Anterior cingulate cortex (tissue), 58 donors: Measurements from ENCODE around the gene VAC14.

ENCODE experiments used
- DNase-seq, 58 donors: peaks; one replicate each; lab custom pipeline; 2025; lab: John Stamatoyannopoulos, UW

VAC14 gene

DNA sequence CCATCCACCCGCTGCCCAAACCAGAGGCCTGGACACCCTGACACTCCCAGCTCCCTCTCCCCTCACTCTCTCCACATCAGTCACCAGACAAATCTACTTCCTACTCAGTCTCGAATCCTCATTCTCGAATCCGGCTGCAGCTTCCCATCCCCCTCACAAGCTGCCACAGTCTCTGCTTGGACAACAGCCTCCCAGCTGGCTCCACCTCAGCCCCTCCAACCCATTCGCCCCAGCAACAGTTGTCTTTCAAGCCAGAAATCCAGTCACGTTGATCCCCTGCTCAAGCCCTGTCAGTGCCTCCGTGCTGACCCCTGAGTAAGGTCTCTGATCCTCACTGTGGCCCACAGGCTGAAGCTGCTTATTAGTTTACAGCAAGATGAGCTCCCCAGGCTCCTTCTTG lies 70.9 kb downstream of the VAC14 start:
- peak in 42 of 58 donors; percentile 12 to 68 (median 41) for DNase-seq

DNA sequence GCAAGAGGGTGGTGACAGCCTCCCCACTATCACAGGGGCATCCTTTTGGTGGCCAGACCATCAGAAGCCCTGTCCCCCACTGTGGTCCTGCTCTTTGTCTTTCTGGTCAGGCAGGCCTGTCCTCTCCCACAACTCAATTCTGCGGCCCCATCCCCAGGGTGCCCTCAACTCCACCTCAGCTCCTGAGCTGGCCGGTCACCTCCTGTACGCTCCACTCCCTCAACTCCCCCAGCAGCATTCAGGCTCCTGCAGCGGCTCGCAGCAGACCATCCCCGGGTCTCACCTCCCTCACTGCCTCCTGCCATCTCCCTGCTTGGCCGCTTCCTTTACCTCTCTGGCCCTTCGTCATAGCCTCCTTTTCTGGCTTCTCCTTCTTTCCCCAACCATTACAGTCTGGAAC lies 71.7 kb downstream of the VAC14 start:
- no peak for DNase-seq

DNA sequence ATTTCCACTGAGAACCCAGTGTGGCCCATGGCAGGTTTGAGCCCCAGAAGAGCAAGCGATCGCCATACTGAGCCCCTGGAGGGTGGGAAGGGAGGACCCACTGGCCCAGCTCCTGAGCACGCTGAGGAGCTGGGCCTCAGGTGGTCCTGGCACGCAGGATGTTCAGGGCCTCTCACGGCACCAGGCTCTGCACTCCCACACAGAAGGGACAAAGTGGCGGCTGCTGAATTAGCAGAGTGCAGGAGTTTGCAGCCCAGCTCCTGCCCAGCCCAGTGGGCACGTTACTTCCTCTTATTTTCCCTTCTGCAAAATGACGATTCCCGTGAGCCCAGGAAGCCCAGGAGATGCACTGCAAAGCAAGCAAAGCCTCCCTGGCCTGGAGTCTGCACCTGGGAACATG lies 72.8 kb downstream of the VAC14 start:
- DNase-seq: no peak

DNA sequence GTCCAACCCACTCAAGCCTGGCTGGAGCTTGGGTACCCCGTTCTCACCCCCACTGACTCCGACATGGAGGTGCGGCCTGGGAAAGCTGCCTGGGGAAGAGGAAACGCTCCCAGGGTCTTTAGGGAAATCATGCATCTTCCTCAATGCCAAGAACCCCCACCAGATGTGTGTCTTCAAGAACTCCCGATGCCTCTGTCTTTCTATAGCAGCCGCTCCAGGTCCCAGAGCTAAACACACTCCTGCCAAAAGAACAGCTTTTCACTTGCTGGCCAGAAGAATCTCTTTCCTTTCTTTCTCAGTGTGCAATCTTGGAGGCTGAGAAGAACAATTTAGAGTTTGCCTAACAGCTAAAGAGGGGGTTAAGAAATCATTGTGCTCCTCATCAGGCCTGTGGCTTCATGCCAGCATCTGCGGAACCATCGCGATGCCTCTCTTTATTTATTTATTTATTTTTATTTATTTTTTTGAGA lies 74.0 kb downstream of the VAC14 start:
- DNase-seq: peak in 1 of 58 donors; percentile 10

DNA sequence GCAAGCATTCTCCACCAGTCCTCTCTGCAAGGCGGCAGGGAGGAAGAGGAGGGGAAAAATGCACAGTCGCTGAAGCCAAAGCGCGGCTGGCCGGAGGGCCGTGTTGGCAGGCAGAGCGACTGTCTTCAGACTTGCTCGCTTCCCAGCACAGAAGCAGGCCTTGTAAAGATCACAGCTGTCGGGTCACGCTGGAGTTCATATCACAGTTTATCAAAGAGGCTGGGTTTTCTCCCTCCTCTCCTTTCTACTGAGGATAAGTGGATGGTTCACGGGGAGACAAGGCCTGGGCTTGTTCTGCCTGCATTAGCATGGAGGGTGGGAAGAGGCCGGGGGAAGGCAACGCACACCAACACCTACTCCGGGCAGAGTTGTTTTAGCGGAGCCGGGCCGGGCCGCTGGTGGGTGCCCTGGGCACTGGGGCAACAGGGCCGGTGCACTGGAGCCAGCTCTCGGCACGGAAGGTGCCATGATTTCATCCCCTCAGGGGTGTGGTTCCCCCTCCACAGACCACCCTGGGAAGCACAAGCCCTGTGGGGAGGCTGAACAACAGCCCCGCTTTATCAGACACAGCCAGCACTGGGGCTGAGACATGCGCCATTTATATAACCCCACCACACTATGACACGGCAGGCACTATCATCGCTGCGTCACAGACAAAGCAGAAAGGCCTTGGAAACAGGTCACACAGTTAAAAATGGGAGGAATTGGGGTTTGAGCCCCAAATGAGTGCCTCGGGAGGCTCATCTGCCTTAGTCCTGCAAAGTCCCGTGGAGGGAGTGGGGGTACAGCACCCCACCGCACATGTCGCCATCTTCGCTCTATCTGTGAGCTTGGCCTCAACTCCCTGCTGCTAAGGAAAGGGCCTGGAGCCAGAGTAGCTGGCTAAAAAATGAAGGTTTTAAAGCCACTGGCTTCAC lies 74.8 kb downstream of the VAC14 start:
- peak in 53 of 58 donors; percentile 28 to 94 (median 81) for DNase-seq

DNA sequence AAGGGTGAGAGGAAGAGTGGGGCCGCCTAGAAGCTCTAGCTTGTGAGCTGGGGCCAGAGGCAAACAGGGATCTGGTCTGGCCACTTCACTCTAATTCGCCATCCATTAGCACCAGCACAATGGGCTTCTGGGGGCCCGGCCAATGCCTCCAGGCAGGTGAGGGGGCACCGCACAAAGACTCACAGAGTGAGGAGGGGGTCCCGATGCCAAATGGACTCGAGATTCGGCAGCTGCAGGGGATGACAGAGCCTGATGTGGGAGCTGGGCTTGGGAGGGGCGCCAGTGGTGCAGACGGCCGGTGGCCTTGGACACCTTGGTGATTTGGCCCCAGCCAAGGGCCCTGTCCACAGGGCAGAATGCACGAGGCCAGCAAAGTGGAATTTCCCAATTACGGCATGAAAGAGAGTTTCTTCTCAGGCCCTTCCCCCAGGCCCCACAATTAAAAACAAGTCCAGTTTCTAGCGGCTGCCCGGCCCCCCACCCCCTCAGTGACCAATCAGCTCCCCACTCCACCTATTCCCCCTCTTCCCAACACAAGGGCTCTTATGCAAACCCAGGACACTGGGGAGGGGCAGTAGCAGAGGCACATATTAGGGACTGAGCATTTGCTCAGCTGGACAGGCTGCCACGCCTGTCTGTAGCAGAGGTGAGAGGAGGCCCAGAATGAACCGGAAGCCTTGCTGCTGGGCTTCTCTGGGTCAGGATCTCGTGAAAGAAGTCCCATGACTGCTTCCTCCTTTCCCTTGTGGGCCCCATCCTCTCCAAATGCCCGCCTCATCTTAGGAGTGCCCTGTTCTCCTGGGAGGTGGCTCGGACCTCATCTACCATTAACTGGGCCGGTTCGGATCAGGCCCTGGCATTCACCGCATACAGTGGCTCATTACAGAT lies 75.7 kb downstream of the VAC14 start:
- peak in 45 of 58 donors; percentile 13 to 88 (median 71) for DNase-seq

DNA sequence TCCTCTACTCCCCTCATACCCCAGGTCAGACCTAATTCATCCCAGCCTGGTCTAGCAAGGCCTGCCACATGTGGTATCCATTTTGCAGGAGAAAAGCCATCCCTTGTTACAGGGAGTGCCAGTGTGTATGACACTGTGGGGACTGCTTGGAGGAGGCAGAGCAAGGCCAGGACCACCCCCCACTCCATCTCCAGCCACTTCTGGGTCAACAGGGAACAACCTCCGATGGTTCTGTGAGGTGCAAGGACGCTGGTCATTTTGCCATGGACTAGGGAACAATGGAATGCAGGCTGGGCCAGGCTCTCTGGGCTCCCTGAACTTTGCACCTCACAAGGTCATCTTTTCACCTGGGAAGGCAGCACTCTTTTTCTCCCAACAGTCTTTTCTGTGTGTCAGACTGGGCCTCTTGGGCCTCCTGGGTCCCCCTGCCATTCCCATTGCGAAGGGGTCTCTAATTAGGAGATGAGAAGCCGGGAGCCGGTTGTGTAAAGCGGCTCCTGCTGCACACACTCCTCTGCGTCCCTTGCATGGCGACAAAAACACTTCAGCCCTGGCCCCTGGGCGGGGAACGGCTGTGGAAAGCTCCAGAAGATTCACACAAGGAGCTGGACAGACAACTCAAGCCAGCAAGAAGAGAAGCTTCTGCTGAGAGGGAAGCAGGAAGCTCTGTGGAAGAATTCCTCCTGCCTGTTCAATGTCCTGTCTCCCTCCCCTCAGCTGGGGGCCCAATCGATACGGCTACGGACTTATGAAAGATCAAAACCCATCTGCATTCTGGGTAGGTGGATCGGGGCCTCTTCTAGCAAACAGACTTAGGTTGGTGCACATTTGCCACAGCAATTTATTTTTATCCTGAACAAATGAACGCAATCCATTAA lies 76.6 kb downstream of the VAC14 start:
- no peak for DNase-seq

DNA sequence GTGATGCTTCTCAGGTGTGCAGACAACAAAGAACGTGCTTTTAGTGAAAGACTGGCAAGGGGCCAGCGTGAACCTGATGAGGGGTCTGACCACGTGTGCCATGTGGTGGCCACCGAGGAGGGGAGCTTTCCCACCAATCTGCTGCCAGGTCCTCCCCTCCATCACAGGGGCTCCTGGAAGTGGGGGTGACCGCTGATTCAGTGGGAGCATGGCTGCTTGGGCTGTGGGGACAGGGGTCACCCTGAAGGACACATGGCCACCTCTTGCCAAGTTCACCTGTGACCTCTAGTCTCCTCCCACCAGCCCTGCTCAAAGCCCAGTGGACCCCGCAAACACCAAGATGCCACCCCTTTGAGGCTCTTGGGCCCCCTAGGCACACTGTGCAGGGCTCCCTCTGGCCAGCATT lies 77.2 kb downstream of the VAC14 start:
- no peak for DNase-seq

DNA sequence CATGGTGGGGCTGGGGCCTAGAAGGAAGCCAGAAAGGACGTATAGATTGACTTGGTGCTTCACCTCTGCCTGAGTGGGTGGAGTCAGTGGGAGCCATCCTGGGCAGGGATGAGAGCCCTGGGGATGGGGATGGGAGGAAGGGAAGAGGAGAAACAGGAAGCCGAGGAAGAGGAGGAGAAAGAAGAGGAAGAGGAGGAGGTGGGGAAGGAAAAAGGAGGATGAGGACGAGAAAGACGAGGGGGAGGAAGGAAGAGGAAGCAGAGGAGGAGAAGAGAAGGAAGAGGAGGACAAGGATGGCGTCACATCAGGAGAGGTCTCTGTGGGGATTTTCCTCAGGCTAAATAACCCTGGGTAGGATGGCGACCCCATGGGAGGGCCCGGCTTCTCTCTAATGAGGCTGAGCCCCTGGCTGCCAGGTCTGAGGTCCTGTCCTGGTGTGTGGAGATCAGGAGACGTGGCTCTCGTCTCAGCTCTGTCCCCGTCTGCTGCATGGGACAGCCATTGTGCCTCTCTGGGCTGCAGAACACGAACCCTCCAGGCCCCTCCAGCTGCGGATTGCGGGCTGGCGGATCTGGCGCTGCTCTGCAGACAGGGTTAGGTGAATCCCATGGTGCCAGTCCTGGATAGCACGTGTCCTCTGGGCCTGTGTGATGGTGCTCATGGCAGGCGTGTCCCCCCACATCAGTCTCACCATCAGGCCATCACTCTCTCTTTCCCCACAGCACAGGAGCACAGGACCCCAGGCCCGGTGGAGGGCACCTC lies 79.6 kb downstream of the VAC14 start:
- no peak for DNase-seq

DNA sequence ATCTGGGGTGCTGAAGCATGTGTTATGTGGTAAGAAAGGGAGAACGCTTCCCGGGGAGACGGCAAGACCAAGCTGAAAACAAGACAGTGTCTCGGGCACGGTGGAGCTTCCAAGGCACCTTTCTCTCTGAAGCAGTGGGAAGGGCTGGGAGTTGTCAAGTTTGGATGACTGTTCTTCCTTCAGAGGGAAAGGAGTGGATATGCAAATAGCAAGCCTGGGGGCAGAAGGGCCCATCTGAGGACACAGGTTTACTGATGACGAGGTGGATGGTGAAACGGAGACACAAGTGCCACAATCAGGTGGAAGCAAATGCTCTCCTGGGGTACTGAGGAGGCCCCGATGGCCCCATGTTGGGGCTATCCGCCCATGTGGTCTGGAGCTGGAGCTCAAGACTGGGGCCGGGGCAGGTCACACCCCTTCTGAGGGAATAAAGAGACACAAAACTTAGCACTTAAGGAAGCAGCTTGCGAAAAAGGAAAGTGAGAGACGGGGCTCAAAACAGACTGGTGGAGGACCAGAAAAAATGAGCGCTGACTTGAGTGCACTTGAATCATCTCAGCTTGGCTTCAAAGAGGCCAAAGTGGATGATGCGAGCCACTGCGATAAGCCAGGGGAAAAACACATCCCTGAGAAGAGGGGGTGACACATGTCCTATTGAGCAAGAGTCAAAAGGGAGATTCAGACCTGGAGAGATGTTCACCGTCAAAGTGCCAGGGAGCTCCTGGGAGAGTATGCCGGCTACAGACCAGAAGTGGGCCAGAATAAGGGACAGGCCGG lies 80.3 kb downstream of the VAC14 start:
- no peak for DNase-seq

DNA sequence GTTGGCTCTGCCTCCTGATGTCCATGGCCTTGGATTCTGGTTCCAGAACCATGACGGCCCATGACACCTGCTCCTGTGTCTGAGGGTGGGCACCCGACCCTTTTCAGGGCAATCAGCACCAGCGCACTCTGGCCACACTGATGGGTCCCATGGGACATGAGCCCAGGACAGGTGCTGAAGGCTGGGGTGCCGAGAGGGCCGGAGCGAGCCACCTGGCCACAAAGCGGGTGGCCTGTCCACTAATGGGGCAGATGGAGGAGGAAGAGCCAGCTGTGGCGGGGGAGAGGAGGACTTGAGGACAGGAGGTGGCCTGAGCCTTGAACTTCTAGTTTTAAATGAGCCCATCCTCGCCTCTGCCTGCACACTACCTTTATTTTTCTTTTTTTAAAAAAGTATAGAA lies 83.9 kb downstream of the VAC14 start:
- DNase-seq: no peak

DNA sequence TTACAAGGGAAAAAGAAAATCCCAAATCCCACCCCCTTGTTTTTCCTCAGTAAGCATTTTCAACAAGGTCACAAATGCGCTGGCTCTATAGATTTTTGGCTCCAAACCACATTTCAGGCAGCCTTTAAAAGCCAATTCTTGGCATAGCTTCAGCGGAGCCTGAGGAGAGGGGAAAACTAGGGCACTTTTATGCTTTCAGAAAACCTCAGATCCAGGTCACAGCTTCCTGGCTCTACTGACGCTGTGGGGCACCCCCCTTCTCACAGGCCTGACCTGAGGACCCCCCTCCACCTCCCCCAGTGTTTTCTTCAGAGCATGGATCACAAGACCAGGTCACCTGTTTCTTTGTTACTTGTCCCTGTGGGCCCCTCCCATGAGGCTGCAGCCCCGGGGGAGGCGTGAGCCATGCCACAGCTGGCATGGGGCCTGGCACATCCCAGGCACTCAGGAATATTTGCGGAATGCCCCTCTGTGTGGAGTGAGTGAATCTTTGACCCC lies 85.0 kb downstream of the VAC14 start:
- DNase-seq: peak in 31 of 58 donors; percentile 17 to 84 (median 46)

DNA sequence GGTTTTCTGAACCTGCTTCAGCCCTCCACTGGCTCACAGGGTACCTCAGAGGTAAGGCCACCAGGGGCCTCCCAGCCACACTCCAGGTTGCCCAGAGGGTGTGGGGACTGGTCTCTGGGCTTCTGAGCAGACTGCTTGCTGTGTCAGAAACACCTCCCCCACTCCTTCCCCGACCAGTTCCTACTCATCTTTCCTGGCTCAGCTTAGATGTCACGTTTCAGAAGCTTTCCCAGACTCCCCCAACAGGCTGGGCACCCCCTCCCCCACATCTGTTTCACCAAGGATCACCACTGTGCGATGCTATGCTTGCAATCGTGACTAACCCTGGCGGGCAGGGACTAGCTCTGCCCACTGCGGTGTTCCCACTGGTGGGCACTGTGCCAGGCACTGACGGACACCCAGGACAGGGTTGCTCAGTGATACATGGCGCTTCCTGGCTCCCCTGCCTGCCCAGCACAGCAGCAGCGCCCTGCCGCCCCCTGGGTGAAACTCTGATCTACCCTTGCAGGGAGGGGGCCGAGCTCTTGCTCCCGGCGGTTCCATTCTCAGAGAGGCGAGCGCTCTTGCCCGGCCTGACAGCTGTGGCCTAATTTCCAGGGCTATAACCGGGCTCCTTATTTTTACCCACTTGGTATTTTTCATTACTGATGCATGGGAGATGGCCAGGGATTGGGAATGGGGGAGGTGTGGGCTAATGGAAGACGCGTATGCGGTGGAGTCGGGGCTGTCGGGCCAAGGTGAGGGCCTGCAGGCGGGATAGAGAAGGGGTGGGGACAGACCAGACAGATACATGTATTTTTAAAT lies 85.7 kb downstream of the VAC14 start:
- DNase-seq: peak in 49 of 58 donors; percentile 14 to 84 (median 62)

DNA sequence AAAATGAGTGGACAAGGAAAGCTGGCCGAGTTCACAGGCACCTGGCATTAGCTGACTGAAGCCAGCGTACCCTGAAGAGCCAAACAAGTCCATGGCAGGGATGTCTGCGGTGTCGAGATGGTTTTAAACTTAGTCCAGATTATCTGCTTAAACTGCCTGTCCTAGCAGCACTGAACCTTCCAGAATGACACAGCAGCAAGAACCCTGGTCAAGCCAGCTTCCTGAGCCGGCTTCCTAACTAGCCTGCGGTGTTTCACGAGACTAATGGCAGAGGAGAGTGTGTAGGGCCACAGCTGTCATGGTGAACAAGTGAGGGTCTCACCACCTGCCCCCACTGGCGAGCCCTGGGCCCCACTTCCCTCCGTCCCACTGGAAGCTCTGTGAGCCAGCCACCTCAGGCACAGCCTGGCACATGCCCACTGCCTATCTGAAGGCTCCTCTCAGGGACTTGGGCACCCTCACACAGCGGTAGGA lies 86.3 kb downstream of the VAC14 start:
- DNase-seq: peak in 2 of 58 donors; percentile 52 to 59

DNA sequence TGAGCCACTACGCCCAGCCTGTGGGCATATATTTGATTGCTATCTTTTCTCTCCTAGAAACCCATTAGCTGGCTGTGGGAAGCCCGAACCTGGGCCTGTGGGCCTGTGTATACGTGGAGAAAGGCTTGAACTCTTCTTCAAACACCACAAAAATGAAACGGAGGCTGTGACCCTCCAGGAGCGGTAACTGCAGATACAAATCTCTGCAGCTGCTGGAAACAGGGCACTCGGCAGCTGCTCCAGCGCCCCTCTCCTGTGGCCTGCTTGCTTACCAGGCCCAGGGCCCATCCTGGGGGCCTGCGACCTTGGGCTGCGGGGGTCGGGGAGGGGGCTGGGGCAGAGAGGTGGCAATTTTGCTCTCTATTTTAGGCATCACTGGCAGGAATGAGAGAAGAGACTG lies 87.1 kb downstream of the VAC14 start:
- DNase-seq: no peak

DNA sequence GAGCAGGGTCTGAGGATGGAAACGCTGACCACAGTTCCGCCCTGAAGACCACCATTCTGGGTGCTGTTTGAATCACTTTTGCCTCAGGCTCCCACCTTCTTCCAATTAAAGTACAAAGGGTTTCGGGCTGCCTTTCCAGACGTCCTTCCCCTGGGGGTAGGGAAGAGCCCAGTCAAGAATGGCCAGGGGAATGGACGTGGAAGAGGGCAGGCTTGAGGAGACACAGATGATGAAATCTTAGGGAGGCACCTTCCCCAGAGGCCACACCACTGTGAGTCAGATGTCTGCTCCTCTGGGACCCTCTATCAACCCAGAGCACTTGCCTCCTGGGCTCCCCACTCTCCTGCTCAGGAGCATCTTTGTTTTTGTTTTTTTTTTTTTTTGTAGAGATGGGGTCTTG lies 87.6 kb downstream of the VAC14 start:
- DNase-seq: no peak

DNA sequence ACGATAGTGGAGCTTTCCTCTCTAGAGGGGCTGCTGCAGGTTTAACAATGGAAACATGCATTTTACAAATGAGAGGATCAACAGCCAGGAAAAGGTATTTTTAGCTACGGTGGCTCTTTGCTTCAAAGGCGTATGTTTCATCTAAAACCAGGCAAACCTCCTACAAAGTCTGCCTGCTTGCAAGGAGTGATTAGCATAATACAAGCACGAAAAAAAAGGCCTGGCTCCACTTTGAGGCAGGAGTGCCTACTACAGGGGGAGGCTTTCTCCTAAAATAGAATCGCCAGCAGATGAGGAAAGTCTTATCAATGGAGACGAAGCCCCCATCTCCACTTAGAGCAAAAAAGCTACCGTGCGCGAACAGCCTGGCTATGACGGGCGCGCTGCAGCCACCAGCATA lies 88.0 kb downstream of the VAC14 start:
- DNase-seq: peak in 13 of 58 donors; percentile 15 to 60 (median 31)
